ENCODE measurements around the gene GPC3.

DNA sequence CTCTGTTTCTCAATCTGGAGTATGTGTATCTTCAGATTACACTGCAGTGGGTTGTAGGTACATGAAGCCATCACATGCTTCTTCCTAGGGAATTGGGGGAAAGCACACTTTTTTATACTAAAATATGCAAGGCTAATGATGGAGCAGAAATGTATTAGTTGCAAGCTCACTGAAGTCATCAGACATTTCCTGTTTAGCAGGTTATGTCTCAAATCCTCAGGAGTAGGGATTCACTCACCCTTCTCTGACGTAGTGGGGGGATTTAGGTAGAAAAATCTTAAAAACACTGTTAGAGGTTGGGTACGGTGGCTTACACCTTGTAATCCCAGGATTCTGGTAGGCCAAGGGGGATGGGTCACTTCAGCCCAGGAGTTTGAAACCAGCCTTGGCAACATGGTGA, 441.7 kb downstream of the GPC3 start:
- TF ChIP-seq, protein P1, sequence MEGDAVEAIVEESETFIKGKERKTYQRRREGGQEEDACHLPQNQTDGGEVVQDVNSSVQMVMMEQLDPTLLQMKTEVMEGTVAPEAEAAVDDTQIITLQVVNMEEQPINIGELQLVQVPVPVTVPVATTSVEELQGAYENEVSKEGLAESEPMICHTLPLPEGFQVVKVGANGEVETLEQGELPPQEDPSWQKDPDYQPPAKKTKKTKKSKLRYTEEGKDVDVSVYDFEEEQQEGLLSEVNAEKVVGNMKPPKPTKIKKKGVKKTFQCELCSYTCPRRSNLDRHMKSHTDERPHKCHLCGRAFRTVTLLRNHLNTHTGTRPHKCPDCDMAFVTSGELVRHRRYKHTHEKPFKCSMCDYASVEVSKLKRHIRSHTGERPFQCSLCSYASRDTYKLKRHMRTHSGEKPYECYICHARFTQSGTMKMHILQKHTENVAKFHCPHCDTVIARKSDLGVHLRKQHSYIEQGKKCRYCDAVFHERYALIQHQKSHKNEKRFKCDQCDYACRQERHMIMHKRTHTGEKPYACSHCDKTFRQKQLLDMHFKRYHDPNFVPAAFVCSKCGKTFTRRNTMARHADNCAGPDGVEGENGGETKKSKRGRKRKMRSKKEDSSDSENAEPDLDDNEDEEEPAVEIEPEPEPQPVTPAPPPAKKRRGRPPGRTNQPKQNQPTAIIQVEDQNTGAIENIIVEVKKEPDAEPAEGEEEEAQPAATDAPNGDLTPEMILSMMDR (IDR thresholded peaks at IDR 0.05) = no peak
- no peak for TF ChIP-seq EP300 (IDR thresholded peaks at IDR 0.05)

All from esophagus muscularis mucosa (tissue), 3 donors.